H54 (cell line): Measurements from ENCODE around the gene RHEBL1.

Experiments
- DNase-seq: peaks from one replicate; pipeline ENCODE4 v3.0.0; 2011; ENCODE audit warnings: low spot score, mixed read lengths; ENCODE audit not compliant: insufficient read length
- FAIRE-seq: peaks from 3 replicates; lab custom pipeline; 2011; peaks lifted over from hg19 to GRCh38; lab: Jason Lieb, UNC
- POLR2A ChIP-seq: IDR thresholded peaks from 2 replicates; pipeline ENCODE4 v1.6.1; 2011; ENCODE audit warnings: low read depth, mild to moderate bottlenecking, low read length

RHEBL1 gene

DNA sequence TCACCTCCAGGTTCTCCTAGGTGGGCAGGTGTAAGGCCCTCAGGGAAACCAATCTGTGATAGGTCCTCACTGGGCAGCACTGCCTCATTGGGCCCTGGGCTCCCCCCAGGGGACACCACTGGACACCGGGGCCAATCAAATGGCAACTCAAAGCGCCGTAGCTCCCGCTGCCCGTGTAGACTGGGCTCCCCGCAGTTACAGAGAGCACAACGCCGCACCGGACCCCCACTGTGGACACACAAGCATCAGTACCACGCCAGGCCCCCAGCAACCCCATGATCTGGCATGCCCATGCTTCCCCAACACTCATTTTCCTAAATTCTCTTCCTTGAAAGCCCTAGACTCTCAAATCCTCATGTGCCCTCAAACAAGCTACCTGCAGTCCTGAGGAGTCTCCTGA, 15.3 kb downstream of the RHEBL1 start:
- no peak for TF ChIP-seq POLR2A
- DNase-seq (no peak), FAIRE-seq (no peak)

DNA sequence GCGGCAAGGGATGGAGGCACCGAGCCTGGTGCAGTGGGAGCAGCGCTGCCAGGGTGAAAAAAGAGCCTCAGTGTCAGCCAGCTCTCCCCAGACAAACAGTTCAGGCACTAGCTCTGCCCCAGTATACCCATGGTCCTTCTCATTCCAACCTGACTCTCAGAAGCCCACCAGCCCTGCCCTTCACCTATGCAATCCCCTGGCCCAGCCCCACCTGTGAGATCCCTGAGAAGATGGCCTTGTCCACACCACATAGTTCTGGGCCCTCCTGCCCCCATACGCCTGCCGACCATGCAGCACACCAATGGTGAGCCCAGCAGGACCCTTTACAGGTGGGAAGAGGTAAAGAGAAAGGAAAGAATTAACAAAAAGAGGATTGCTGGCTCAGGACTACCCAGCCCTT, 15.7 kb downstream of the RHEBL1 start:
- FAIRE-seq, result no peak
- DNase-seq, result no peak
- TF ChIP-seq POLR2A, result no peak

DNA sequence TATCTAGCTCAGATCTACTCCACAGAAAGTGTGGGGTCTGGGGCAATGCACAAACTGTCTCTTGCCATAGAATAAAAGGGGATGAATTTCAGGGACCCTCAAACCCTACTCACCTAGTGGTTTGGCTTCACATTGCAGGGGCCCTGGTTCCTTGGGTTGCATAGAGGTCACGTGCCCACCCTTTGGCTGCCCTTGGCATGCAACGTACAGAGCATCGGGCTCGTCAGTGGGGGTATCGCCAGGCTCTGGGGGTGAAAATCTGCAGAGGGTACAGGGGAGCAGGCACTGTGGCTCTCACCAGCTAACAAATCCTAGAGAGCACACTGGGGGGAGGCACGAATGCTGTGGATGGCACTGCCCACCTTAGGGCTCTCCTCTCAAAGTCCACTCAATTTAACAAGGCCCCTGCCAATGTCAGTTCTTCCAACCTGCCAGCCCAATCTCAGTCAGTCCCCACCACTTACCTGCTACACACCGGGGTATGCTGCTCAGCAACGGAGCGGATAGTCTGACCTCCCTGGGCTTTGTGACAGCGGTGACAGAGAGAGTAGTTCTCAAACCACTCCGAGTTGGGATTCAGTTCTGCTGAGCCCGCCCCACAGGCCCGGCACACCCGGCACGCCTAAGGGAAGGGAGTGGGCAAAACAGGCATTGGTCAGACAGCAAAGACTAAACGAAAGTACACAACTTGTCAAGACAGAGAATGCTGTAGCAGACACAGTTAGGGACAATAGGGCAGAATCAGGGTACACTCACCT, 17.1 kb downstream of the RHEBL1 start:
- no peak for TF ChIP-seq POLR2A
- DNase-seq (no peak), FAIRE-seq (no peak)

DNA sequence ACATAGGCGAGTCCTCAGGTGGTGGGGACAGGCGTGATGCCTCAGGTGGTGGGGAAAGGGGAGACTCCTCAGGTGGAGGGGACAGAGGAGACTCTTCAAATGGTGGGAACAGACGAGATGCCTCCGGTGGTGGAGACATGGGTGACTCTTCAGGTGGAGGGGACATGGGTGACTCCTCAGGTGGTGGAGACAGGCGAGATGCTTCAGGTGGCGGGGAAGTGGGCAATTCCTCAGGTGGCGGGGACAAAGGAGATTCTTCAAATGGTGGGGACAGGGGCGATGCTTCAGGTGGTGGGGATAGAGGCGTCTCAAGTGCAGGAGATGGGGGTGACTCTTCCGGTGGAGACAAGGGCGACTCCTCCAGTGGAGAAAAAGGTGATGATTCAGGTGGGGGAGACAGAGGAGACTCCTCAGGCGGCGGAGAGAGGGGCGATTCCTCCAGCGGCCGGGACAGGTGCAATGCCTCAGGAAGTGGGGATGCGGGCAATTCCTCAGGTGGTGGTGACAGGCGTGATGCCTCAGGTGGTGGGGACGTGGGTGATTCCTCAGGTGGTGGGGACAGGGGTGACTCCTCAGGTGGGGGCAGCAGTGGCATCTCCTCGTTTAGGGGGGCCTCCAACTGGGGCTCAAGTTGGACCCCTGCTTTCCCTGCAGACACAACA, 17.9 kb downstream of the RHEBL1 start:
- no peak for TF ChIP-seq POLR2A
- FAIRE-seq (no peak), DNase-seq (no peak)

DNA sequence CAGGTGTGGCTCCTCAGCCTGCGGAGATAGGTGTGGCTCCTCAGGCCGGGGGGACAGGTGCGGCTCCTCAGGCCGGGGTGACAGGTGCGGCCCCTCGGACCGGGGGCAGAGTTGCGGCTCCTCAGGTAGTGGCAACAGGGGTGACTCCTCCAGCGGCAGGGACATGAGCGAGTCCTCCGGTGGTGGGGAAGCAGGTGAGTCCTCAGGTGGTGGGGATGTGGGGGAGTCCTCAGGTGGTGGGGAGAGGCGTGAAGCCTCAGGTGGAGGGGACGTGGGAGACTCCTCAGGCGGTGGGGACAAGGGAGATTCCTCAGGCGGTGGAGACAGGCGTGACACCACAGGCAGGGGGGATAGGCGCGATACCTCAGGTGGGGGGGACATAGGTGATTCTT, 18.4 kb downstream of the RHEBL1 start:
- no peak for TF ChIP-seq POLR2A
- no peak for DNase-seq
- no peak for FAIRE-seq

DNA sequence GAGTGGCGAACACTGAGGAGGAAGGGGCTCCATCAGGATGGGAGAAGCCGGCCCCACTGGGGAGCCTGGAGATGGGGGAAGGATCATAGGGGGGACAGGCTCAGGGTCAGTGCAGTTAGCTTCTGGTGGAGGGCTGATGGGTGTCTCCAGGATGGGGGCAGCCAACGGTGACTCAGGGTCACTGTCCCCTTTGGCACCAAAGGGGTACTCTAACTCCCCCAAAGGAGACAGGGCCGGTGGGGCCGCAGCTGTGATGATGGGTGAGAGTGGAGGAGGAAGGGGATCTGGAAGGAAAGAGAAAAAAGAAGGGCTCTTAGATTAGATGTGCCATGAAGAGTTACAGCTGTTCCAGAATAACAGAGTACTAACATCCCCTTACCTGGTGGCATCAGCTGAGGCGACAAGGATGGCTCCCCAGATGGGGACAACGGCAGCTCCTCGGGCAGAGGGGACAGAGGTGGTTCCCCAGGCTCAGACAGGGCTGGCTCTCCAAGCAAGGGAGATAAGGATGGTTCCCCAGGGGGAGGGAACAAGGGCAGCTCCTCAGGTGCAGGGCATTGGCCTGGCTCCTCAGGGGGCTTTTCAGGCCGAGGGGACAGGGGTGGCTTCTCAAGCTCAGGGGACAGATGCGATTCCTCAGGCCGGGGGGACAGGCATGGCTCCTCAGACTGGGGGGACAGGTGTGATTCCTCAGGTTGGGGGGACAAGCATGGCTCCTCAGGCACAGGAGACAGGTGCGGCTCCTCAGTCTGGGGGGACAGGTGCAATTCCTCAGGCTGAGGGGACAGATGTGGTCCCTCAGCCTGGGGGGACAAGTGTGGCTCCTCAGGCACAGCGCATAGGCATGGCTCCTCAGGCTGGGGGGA, 19.0 kb downstream of the RHEBL1 start:
- TF ChIP-seq POLR2A, result no peak
- FAIRE-seq, result no peak
- DNase-seq, result no peak

DNA sequence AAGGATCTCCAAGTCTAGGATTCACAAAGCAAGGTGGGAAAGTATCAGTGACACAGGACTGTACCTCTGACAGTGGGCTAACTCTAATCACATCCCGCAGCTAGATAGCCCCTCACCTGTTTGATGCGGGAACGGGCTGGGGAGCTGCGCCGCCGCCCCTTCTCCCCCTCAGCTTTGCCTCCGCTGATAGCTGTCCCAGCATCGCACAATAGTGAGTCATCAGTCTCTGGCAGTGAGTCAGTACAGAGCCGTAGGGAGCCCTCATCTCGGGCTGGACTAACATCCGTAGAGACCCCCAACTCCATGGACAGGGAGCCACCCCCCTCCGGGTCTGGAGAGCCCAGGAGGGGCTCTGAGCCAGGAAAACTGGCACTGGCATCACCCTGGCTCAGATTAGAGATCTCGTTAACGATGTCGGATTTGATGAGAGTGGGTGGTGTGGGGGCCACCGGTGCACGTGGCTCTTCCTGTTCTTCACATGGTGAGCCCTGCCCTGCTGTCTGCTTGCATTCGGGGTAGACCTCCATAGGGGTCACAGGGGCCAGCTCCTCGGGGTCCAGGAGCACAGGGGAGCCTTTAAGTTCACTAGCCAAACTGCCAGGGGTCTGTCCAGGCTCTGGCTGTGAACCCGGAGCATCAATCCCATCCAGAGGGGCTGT, 20.1 kb downstream of the RHEBL1 start:
- FAIRE-seq (no peak), DNase-seq (peak; percentile 94)
- no peak for TF ChIP-seq POLR2A

DNA sequence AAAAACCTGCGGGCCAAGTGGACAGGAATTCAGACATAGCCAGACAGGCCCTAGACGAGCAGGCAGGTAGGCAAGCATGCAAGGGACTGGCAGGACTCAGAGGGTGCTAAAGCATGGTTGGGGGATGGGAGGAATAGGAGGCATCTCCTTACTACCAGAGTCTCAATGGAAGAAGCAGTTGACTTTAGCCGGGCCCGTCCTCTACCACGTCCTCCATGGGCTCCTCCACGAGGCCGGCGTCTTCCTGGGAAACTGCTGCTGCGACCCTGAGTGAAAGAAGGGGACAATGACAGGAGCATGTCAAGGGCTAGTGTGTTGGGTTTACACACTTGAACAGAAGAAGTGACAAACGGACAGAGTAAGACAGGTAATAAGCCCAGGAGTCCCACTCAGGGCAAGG, 20.8 kb downstream of the RHEBL1 start:
- no peak for FAIRE-seq

DNA sequence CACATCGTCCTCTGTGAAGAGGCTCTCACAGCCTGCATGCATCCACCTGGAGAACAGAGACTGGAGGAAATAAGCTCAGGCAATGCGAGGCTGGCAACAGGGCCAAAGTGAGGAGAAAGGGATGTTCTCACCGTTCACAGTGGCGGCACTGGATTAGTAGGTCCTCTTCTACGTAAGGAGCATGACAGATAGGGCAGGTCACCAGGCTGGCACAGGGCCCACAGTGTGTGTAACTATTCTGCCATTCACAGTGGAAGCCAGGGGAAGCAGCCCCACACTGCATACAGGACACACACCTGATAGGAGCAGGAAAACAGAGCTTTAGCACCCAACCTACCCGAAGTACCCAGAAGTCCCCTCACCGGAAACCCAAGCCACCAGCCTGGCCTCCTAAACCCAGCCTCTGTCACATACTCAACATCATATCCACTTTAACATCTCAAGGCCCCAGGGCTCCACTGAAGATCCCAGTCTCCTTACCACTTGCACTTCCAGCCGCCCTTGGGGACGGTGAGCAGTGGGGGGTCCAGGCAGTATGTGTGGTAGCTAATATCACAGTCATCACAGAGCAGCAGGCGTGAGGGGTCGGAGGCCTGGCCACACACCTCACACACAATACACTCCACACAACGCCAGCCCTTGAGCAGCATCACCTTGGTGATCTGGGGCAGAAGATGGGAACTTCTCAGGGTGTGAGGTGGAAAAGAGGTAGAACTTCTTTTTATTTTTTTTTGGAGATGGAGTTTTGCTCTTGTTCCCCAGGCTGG, 23.5 kb downstream of the RHEBL1 start:
- no peak for TF ChIP-seq POLR2A
- FAIRE-seq, result no peak
- no peak for DNase-seq

More for the DNA sequence above, 20.8 kb downstream of the RHEBL1 start:
- no peak for TF ChIP-seq POLR2A
- no peak for DNase-seq

DNA sequence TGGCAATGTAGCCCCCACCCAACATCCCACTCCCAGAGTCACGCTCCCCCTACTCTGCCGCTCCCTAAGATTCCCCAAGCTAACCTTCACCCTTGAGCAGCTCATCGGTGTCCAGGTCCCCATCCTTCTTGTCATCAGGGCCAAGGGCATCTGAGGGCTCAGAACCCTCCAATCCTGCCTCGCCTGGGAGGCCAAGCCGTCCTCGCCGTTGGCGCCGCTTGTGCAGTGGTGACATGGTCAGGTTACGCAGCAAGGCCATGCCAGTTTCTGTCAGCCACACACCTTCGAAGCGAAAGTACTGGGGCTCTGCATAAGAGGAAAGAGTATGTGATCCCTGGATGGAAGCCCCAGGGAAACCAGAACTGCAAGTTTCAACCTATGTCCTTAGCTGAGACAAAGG, 25.1 kb downstream of the RHEBL1 start:
- no peak for DNase-seq
- FAIRE-seq, result no peak
- no peak for TF ChIP-seq POLR2A

DNA sequence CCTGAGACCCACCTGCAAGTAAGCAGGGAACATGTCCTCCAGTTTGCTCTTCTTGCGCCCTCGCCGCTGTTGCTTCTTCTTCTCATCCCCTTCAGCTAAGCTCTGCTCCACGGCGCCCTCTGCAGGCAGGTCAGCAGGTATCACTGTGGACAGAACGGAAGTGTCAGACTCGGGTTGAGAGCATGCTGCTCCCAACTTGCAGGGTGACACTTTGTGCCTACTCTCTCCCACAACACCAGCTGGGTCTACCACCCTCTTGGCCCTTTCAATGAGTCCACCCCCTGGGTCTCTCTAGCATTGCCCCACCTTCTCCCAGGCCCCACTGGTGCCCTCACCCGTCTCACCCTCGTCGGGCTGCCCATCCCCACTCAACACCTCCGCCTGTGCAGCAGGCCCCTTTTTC, 25.9 kb downstream of the RHEBL1 start:
- FAIRE-seq (no peak), DNase-seq (no peak)
- no peak for TF ChIP-seq POLR2A

DNA sequence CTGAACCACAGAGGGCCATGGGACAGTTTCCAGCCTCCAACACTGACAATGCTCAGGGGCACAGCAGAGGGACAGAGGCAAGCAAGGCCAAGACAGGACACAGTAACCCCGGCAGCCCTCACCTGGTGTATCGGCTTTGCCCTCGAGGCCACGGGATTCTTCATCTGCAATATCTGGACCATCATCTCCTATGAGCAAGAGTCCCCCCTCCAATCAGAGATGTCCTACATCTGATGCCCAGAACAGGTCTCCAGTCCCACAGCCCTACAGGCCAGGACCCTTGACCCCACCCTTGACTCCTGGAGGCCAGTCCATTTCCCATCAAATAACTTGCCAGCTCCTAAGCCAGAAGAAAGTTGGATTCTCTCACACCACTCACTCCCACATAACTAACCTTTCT, 26.5 kb downstream of the RHEBL1 start:
- TF ChIP-seq POLR2A, result no peak
- FAIRE-seq (no peak), DNase-seq (no peak)
